ENCODE measurements around the gene CYP8B1.

- TF ChIP-seq CTCF (conservative IDR thresholded peaks at IDR 0.05 in 1 of 2, IDR thresholded peaks at IDR 0.05 in 1 of 2; ENCODE audit: extremely low read depth in 1 of 2, insufficient read depth in 1 of 2, low read depth in 1 of 2, low read length in 2 of 2) = no peak
- no peak for TF ChIP-seq EZH2 (IDR thresholded peaks at IDR 0.05; ENCODE audit: borderline replicate concordance, low read length)
These were observed 8.5 kb downstream of the CYP8B1 start for GRCh38 chr3:42867138-42867537.

All from mammary epithelial cell (primary cell).